Activated naive CD4-positive, alpha-beta T cell treated with Interleukin-2 at 50 U/mL for 16 hours (primary cell): ENCODE measurements around the gene CDA.
"Not testable (repeated sequence)": the region's sequence is repeated elsewhere in the genome, so short reads cannot be mapped to it uniquely, and the experiment has no call there.

Experiments
- DNase-seq: peaks from one replicate; pipeline ENCODE4 v3.0.0-alpha.2; 2020

CDA gene

DNA sequence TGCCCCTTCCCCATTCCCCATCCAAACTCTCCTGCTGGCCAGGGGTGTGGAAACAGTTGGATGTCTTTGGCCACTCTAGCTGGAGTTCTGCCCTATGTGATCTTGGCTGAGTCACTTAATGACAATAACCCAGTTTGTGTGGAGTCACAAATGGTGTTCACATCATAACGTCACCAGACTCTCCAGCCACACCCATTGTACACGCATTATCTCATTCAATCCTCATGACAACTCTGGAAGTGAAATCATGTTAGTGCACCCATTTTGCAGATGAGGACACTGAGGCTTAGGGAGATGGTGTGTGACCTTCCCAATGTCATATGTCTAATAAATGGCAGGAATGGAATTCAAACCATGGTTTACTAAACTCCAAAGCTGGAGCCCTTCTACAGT, 1.2 kb upstream of the CDA start:
- DNase-seq, result no peak

DNA sequence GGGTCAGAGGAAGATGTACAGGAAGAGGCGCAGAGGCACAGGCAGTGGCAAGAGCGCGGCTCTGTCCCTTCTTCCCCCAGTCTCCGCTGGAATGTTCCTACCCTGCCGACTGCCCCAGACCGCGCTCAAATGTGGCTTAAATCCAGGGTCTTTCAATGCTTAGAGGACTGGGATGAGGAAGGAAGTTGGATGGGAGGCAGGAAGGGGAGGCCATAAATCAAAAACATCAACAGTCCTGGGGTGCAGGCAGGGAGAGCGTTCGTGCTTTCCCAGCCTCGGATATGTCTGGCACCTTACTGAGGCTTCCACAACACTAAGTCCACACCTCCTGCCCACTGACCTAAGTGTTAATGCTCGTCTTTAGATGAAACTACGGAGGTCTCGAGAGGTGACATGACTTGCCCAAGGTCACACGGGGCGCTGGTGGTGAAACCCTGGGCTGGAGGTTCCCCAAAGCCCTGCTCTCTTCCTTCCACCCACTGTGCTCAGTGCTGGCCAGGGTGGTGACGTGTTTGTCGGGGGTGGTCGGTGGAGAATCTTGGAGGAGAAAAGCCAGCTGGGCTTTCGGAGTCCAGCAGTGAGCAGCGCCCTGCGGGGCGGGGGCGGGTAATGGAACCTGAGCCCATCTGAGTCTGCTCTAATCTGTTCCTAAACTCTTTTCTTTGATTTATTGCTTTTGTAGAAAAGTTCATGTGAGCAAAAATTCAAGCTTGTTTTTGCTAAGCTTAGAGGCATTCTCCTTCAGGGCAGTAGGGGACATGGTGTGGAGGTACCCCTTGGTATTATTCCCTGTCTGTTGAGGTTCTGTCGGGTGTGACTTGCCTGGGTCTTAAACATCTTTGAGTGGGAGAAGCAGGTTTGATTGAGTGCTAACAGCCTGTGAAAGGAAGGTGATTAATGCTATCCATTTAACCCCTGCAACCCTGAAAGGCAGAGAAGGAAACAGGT, 708 bp downstream of the CDA start:
- no peak for DNase-seq

DNA sequence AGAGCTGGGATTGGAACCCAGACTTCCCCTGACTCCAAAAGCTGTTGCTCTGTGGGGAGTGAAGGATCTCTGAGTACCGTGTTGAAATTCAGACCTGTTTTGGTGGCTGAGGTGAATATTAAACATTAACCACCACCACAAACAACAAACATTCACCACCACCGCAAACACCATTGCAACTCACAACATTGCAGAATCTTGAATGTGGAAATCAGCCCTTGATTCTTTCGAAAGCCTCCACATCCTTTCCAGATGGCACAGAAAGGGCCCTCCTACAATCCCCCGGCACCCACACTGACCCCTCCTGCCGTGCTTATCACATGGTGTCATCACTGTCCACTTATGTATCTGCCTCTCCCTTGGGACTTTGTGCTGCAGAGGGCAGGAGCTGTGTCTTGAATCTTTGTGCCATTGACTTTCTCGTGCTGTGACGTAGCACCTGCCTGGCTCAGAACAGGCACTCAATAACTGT, 1.4 kb downstream of the CDA start:
- no peak for DNase-seq

DNA sequence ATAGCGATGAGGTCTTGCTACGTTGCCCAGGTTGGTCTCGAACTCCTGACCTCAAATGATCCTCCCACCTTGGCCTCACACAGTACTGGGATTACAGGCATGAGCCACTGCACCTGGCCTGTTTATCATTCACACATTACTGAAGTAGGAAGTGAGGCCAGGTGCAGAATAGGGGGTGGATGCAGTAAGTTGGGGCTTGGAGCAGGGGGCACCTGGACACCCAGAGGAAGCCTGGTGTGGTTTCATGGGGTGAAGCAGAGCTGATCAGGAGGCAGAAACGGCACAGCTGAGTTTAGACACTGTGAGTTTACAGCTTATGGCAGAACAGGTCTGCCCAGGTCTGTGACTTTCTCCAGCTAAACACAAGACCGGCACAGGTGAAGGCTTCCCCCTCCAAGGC, 4.9 kb downstream of the CDA start:
- no peak for DNase-seq

DNA sequence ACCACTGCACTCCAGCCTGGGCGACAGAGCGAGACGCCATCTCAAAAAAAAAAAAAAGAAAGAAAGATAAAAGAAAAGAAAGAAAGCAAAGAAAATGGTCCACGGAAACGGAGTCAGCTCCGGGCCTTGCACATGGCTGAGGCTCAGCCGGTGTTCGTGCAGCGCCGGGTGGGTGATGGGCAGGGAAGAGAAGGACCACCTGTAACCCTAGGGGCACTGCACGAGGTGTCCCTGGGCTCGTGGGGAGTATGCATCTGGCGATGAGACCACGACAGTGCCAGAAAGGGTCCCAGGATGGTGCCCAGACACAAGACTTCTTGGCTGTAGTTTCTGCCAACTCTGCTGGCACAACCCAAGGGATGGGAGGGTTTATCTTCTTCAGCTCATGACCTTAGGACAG, 5.8 kb downstream of the CDA start:
- DNase-seq, result no peak

DNA sequence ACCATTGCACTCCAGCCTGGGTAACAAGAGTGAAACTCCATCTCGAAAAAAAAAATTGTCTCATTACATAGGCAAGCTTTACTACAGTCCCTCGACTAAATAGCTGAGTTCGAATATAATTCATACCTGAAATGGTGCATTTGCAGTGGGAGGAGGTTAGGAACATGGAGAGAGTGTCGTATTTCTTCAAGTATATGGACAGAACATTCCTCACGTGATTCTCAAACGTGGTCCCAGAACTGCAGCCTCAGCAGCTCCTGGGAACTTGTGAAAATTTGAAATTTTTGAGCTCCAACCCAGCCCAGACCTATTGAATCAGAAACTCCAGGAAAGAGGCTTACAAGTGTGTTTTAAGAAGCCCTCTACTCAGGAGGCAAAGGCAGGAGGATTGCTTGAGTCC, 7.2 kb downstream of the CDA start:
- no peak for DNase-seq

DNA sequence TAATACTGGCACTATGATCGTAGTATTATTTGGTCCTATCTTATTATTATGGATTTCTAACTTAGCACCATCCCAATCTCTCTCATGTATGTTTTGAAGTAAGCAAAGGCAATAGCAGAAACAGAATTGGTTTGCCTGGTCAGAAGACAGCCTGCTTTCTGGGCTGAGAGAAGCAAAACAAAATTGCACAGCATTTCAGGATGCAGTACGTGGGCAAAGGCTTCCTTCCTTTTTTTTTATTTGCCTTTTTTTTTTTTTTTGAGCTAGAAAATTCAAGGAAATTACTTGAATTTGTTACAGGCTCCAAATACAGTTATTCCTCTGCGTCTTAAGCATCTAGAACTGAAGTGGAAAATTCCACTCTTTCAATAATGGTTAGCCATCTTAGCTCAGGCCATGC, 8.8 kb downstream of the CDA start:
- DNase-seq, result no peak

DNA sequence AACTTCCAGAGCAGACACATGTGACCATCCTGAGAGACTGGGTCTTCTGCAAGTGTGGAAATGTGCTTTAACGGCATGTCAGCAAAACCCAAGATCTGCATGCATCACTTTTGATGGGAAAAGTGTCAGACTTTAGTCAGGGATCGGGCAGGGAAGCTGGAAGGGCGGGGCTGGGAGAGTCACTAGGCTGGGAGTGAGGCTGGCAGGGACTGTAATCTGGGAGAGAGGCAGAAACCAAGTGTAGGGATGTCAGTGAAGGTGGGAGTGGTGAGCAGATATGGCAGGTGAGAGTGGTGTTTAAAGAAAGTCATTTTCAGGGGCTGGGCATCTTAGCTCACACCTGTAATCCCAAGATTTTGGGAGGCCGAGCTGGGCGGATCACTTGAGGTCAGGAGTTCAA, 11.3 kb downstream of the CDA start:
- no peak for DNase-seq

DNA sequence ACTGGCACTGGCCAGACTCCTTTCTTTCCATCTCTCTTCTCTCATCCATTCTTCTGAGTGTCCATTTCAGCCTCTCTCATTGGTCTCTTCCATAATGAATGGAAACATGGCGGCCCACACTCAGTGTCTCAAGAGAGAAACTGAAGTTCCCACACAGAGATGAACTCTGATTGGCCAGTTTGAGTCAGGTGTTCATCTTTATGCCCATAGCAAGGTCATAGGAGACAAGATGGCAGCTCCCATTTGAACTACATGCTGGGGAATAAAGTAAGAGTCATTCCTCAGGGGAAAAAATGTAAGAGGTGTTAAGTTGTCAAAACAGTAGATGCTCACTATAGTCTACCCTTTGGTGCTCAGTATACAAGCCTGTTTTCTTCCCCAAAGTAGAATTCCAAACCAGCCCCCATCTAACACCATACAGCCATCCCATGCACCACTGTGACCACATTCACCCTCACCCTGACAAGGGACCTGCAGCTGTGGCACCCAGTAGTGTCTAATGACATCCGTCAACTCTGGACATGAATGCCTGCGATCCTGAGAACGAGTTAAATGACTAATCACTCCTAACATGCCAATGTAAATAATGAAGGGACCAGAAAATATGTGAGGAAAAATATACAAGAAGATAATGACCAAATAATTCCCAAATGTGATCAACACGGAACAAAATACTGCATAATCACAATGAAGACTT, 12.4 kb downstream of the CDA start:
- DNase-seq, result no peak

DNA sequence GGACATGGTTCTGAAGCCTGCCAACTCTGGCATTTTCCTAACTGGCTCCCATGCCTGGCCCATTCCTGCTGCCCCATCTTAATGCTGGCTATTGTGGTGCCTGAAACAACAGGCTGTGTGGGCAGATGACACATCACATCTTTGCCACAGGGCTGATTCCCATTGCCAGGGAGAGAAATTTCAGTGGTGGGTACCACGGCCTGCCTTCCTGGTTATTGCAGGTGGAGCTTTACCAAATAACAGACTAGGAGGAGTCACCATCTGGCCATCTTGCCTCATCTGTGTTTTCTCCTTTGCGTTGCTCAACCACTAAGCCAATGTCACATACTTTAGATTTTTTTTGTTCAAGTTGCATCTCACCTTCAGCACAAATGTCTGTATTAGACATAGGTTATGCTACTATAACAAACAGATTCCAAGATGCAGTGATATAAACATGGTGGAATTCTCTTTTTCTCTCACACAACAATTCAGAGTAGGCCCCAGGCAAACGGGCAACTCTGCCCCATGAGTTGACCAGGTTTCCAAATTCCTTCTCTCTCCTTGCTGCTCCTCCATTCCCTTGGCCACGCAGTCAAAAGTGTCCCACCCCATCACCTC, 14.1 kb downstream of the CDA start:
- DNase-seq, result no peak

DNA sequence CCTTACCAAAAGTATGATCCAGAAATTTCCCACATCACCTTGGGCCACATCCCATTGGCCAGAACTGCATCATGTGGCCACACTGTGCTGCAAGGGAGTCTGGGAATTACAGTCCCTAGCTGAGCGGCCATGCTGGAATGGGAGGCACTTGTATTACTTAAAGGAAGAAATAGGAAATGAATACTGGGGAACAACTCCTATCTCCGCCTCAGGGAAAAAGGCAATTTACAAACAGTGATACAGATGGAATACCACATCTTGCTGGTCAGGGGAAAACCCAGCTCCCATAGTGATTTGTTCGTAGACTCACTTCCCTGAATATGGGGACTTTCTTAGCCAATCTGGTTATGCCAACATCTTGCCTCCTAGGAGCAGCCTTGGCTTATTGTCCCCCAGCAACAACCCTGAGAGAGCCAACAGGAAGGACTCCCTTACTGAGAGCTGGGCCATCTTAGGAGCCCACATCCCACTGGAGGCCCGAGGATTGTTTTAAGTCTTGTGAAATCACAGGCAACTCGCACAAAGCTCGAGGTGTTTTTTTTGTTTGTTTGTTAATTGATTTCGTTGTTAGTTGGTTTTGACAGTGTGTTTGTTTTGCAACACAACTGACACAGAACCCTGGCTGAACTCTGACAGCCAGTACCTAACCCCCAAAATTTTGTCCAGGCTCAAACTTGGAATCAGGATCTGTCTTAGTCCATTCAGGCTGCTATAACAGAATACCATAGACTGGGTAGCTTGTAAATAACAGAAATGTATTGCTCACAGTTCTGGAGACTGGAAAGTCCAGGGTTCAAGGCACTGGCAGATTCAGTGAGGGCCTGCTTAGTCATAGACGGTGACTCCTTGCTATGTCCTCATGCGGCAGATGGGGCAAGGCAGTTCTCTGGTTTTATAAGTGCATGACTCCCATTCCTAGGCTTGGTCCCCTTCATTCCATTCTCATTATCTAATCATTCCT, 14.9 kb downstream of the CDA start:
- no peak for DNase-seq

DNA sequence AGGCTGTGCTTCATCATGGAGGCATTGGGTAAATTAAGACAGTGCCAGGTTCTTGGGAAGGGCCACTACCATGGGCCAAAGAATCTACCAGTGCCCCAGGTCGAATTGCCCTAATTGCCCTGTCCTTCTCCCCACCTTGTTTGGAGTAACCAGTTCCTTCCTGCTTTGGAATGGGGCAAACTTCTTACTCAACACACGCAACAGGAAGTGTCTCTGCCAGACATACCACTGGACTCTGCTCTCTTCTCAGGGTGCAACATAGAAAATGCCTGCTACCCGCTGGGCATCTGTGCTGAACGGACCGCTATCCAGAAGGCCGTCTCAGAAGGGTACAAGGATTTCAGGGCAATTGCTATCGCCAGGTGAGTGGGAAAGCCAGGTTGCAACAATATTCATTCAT, 15.8 kb downstream of the CDA start:
- no peak for DNase-seq

DNA sequence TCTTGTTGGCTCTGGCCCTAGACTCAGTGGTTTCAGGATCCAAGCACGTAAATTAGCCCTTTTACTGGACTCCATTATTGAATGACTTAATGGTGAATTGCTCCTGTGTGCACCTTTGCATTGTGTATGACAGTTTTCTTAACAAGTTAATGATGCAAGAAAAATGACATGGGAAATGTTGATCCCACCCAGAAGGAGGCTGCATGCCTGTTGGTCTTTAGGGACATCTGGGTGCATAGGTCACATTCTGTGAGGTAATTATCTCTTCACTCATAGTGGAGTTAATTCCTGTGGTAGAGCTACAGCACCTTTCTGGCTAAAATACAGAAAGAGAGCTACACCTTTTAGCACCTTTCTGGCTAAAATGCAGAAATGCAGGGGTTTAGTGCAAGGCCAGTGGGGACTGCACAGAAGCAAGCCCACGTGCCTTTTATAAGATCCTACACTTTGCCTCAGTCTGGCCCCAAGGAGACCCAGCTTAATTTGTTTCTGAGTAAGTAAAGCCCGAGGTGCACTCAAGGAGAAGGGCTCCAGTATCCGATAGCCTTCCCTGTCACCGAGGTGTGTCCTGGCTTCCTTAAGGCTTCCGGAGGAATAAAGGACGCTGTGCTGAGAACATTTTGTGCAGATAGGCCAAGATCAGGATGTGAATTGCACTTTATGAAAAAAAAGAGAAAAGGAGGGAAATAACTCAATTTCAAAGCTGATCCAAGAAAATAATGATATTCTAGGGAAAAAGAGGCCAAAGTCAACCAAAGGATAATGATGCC, 18.1 kb downstream of the CDA start:
- DNase-seq, result not testable (repeated sequence)

DNA sequence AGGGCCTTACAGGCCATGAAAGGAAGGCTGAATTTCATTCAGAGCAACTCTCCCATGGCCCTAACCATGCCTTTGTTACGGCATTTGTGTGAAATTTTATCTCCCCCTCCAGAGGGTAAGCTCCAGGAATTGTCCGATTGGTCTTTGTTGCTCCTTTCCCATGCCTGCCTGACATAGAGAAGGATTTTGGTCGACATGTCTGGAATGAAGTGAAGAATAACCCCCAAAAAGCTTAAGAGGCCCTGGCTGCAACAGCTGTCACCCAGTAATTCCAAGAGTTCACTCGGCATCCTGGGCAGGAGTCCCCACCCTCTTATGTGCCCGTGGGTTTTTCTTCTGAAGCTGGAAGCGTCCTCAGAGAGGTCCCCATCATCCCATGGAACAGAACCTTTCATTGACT, 20.6 kb downstream of the CDA start:
- DNase-seq, result no peak

DNA sequence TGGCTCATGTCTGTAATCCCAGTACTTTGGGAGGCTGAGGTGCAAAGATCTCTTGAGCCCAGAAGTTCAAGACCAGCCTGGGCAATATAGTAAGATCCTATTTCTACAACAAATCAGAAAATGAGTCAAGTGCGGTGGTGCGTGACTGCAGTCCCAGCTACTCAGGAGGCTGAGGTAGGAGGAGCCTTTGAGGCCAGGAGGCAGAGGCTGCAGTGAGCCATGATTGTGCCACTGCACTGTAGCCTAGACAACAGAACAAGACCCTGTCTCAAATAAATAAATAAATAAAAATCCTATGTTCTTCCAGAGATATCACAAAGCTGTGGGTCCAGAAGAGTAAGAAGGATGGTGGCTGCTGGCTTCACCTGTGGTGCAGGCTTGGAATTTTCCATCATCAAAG, 22.1 kb downstream of the CDA start:
- no peak for DNase-seq

DNA sequence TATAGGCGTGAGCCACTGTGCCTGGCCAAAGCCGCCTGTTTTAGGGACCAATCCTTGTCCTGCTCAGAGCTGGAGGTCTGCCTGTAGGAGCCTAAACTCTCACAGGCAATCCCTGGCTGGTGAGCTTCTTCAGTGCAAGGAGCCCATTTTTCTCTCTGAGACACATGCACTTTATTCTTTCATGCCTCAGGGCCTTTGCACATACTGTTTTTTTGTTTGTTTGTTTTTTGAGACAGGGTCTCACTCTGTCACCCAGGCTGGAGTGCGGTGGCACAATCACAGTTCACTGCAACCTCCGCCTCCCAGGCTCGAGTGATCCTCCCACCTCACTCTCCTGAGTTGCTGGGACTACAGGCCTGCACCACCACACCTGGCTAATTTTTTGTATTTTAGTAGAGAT, 22.8 kb downstream of the CDA start:
- no peak for DNase-seq

DNA sequence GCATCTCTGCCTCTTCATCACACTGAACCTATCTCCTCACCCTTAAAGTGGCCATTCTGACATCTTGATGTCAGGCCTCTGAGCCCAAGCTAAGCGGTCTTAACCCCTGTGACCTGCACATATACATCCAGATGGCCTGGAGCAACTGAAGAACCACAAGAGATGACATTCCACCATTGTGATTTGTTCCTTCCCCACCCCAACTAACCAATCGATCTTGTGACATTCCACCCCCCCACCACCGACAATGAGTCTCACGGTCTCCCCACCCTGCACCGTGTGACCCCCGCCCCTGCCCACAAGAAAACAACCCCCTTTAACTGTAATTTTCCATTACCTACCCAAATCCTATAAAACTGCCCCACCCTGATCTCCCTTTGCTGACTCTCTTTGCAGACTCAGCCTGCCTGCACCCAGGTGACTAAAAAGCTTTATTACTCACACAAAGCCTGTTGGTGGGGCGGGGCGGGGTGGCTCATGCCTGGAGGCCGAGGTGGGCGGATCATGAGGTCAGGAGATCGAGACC, 23.4 kb downstream of the CDA start:
- no peak for DNase-seq

DNA sequence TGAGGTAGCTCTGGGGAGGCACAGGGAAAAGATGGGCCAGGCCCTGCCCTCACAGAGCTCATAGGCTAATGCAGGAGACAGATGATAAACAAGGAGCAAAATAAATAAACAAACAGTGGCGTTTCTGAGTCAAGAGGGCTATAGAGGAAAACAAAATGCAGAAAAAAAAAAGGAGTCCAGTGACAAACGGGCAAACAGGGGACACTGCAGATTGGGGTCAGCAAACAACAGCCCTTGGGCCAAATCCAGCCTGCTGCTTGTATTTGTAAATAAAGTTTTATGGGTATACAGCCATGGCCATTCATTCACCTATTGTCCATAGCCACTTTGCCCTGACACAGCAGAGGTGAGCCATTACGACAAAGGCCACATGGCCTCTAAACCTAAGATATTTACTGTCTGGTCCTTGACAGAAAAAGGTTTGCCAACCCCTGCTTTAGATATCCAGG, 25.3 kb downstream of the CDA start:
- DNase-seq, result no peak

DNA sequence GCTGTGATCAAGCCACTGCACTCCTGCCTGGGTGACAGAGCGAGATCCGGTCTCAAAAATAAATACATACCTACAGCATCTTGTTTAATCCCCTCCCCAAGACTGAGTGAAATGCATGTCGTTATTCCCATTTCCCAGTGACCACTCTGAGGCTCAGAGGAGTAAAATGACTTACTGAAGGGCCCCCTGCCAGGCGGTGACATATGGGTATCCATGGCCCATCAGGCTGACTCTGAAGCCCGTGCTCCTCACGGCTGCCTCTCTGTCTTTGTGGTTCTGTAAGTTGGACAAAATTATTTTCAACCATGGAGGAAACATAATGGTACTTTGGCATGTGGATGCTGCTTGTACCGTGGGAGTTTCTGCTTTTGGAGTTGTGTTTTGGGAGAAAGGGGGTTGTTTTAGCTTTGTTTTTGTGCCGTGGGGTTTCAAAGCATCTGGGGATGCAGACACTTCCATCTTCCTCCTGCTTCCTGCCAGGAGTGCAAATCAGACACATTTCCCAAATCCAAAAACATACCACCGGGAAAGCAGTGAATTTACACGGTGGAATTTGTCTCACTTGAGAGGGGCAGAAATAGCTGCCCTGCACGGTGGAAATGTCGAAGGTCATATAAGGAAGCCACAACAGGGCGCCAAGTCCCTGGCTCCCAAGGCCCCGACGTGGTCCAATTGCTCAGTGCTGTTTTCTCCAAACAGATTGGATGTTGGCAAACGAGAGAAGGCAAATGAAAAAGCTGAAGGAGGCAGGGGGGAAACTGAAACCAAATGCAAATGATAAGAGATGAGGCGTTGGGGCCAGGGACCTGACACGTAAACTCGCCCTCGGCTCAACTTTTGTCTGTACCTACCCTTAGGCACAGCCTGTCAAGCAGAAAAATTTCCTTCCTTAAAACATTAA, 27.3 kb downstream of the CDA start:
- DNase-seq, result no peak

DNA sequence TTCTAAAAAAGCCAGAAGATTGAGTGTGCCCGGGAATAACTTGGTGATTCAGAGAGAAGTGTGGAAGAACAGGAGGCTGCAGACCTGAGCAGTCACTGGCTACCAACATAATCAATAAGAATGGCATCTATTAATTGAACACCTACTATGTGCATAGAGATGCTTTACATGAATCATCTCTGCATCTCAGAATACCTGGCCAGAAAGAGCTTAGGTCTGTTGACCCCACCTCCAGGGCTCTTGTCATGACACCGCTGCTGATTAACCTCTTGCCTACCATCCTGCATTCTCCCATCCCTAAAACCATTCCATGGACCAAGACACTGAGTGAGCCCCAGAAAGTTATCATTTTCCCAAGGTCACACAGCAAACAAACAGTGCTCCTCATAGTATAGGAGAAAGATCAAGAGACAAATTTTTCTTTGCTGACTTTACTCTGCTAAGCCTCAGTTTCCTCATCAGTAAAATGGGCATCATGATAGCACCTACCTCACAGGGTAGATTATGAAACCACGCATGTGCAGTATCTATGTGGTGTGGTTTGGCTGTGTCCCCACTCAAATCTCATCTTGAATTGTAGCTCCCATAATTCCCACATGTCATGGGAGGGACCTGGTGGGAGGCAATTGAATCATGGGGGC, 28.1 kb downstream of the CDA start:
- DNase-seq, result no peak
